Stomach (tissue), 4 donors: Measurements from ENCODE around the gene COL4A2.

Experiments
- POLR2A ChIP-seq, 4 donors: fragments of 450-650 bp; IDR thresholded peaks; one replicate each; pipeline ENCODE4 v1.6.1; 2016; ENCODE audit warnings: antibody characterized with exemption in 4 of 4, control low read depth in 2 of 4, mild to moderate bottlenecking in 1 of 4, moderate library complexity in 1 of 4
- TF ChIP-seq, protein P1 (sequence below), 7 experiments: fragments of 450-650 bp in 4 of 7; fragments of 200-600 bp in 3 of 7; sonication (generic) in 3 of 7; IDR thresholded peaks; one replicate each; pipeline ENCODE4 v1.5.1; 2016 to 2019; ENCODE audit warnings: antibody characterized with exemption in 7 of 7, control low read depth in 2 of 7, mild to moderate bottlenecking in 1 of 7

DNA sequence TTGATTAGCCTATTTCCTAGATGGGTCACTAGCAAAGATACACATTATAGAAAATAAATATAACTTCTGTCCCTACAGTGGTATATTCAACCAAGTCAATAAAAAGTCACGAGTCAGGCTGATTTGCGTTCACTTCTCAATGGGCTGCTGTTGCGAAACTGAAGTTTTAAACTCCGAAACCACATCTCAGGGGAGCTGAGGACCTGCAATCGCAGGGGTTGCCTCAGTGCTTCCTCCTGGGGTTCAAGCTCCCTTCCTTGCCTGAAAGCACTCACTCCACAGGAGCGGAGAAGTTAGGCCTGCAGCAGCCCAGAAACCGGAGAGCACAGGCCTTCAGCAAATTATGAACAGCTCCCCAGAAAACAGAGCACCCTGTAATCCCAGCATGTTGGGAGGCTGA is 214.9 kb downstream of the COL4A2 start:
- TF ChIP-seq POLR2A (IDR thresholded peaks at IDR 0.05) = no peak
- TF ChIP-seq, protein P1, sequence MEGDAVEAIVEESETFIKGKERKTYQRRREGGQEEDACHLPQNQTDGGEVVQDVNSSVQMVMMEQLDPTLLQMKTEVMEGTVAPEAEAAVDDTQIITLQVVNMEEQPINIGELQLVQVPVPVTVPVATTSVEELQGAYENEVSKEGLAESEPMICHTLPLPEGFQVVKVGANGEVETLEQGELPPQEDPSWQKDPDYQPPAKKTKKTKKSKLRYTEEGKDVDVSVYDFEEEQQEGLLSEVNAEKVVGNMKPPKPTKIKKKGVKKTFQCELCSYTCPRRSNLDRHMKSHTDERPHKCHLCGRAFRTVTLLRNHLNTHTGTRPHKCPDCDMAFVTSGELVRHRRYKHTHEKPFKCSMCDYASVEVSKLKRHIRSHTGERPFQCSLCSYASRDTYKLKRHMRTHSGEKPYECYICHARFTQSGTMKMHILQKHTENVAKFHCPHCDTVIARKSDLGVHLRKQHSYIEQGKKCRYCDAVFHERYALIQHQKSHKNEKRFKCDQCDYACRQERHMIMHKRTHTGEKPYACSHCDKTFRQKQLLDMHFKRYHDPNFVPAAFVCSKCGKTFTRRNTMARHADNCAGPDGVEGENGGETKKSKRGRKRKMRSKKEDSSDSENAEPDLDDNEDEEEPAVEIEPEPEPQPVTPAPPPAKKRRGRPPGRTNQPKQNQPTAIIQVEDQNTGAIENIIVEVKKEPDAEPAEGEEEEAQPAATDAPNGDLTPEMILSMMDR (IDR thresholded peaks at IDR 0.05) = no peak
